Lower leg skin (tissue), 4 donors: ENCODE data around the gene RDH12. TPM values are rescaled to one million over a fixed set of nuclear protein-coding genes. Genes with fewer than 3 reads are reported as not detected.
A peak's percentile ranks its signal among the peaks of the same experiment; 100 is the strongest.
"Not testable (repeated sequence)": the region's sequence is repeated elsewhere in the genome, so short reads cannot be mapped to it uniquely, and the experiment has no call there.

Experiments used
- DNase-seq, 2 donors: peaks; one replicate each; pipeline ENCODE4 v3.0.0-alpha.2; 2019; ENCODE audit warnings: low spot score in 2 of 2
- H3K4me3 ChIP-seq: fragments of 200-600 bp; sonication (generic); 2 replicates; pipeline ENCODE4 v1.5.1; 2017; ENCODE audit warnings: mild to moderate bottlenecking, low read depth; ENCODE audit not compliant: poor library complexity, severe bottlenecking
- CTCF ChIP-seq, 3 donors: fragments of 450-650 bp; IDR thresholded peaks; one replicate each; pipeline ENCODE4 v1.5.1; 2016; ENCODE audit warnings: antibody characterized with exemption in 3 of 3, mild to moderate bottlenecking in 3 of 3, moderate library complexity in 2 of 3
- POLR2A ChIP-seq, 2 donors: fragments of 450-650 bp; IDR thresholded peaks; one replicate each; pipeline ENCODE4 v1.6.1; 2016 to 2017; ENCODE audit warnings: antibody characterized with exemption in 2 of 2, mild to moderate bottlenecking in 1 of 2, moderate library complexity in 1 of 2
- WGBS, 2 donors: methylation state at CpG; one replicate each; pipeline ENCODE4 v1.1.5; 2018; 5-methylcytosine and 5-hydroxymethylcytosine counted together
- intact Hi-C: fragments of 100-400 bp; cut with DNase I; formaldehyde crosslinking; loops from one replicate; pipeline ENCODE4 v1.15.0; 2023; ENCODE audit warnings: low total_unique reads
- total RNA-seq, 4 donors: library from RNA; depleted of rRNA; stranded (reverse); fragments of >200 nt; gene quantifications; one replicate each; pipeline ENCODE4 v1.1.0, GENCODE V29; 2016

Gene RDH12
- 100 to 1,000 TPM in 2 of 4 donors, 10 to 100 TPM in 2; 70.4 to 106 (median 87.6) TPM for total RNA-seq

- intact Hi-C loops, H3K4me3 ChIP-seq, DNase-seq: not testable (repeated sequence)
- WGBS, 2 donors: 70 to 74% methylated on average over 8 of the region's 8 CpGs
Observed at GRCh38 chr14:67701492-67701891, at the start of gene RDH12. Gene RDH12, plus strand, starts transcription at chr14:67701886. Its CDS starts 20,757 bp downstream, at chr14:67722643.

DNA sequence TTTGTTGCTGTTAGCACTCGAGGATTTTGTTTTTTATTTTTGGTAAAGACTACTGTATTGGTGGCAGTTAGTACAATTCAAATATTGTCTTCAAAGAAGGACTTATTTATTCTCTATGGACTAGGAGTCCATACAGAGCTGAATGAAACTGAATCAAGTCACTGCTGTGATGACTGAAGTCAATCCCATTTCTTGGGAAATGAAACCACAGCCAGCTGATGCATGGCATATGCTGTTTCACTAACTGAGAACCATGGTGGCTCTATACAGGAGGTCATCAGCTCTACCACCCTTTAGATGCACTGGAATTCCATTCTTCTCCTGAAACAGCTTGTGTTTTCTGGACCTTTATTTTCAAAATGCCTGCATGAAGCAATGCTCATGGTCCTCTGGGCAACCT, 49.5 kb upstream of the RDH12 start:
- TF ChIP-seq POLR2A (IDR thresholded peaks at IDR 0.05) (no peak), CTCF (IDR thresholded peaks at IDR 0.05) (no peak)
- 87 to 95% methylated on average over 1 of the region's 1 CpG for WGBS, 2 donors
- H3K4me3 ChIP-seq: no peak overlapping the region
- intact Hi-C loops: no loop called here
- DNase-seq: no peak

DNA sequence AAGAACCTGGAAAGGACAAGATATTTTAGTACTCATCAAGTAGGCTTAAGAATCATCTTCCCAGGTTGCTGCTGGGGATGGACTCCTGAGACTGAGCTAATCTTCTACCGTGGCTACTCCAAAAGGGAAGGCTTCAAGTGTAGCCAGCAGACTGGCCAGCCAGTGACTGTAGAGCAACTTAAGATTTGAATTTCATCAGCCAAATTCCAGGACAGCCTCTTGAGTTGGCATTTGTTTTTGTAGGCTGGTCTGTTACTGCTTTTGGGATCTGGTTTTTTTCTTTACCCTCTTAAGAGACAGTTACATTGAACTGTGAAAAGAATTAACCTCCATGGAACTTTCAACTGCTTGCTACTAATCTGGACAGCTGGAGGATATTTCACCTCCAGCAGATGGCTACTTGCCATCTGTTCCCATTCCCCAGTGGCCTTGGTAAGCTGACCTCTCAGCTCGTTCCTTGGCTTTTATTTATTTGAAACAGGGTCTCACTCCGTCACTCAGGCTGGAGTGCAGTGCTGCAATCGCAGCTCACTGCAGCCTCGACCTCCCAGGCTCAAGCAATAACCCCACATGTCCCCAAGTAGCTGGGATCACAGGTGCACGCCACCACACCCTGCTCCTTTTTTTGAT, 47.9 kb upstream of the RDH12 start:
- TF ChIP-seq CTCF (IDR thresholded peaks at IDR 0.05) (no peak), POLR2A (IDR thresholded peaks at IDR 0.05) (no peak)
- no peak overlapping the region for H3K4me3 ChIP-seq
- no peak for DNase-seq
- intact Hi-C loops: no loop called here
- WGBS, 2 donors: 87 to 89% methylated on average over 6 of the region's 6 CpGs

- intact Hi-C loops: loop anchor here (10.0 kb wide), 1 partner anchor 49 kb away; the partner anchor contains the start of gene ARG2
- no peak overlapping the region for H3K4me3 ChIP-seq
- WGBS, 2 donors: 60 to 83% methylated on average over 4 of the region's 4 CpGs
- DNase-seq: no peak
- TF ChIP-seq CTCF (IDR thresholded peaks at IDR 0.05) (no peak), POLR2A (IDR thresholded peaks at IDR 0.05) (no peak)
Observed at GRCh38 chr14:67663633-67664032, 38.1 kb upstream of the RDH12 start.

DNA sequence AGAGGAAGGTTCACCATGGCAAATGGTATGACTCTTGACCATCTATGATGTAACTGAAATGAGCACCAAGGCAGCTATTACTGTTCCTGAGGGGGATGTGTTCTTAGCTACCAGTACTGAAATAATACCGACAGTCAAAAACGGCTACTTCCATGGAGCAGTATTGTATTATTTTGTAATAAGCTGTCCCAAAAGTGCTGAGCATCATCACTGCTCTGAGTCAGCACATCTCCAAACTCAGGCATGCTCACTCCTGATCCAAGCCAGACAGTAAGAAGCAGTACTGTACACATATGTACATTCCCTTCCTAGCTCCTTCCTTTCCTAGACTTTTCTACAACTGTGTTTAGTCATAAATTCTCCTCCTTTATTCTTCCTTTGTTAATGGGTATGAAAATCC, 35.8 kb upstream of the RDH12 start:
- DNase-seq: no peak
- intact Hi-C loops: loop anchor here (10.0 kb wide), 1 partner anchor 51 kb away; the partner anchor contains the start of gene ARG2
- H3K4me3 ChIP-seq: no peak overlapping the region
- WGBS, 2 donors: 60 to 68% methylated on average over 2 of the region's 2 CpGs
- TF ChIP-seq POLR2A (IDR thresholded peaks at IDR 0.05) (no peak), CTCF (IDR thresholded peaks at IDR 0.05) (no peak)

DNA sequence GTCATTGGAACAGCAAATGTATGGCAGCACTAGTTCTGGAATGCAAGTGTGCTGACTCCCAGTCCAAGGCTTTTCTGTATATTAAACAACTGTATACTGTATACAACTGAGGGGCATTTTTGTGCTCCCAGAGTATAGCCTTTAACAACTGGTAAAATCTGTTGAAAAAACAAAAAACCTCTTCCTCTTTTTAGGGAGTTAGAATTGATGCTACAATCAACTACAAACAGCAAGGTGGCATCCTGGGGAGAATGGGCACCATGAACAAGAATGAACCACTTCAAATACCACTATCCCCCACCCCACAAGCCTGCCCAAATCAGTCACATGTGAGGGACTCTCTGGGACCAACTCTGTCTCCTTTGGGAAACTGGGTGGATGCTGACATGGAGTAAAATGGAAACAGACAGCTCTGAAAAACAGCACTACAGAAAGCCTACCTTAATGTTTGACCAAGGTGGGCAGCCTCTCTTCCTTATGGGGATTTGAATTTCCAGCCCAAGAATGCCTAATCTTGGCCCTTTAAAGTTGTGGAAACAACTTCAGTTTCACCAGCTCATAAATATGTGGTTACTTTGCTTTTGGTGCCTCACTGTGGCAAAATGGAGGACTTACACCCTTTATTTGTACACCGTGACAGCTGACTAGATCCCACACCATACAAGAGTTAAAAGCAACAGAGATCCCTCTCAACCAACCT, 34.8 kb upstream of the RDH12 start:
- DNase-seq: peak in 1 of 2 donors; percentile 19
- intact Hi-C loops: loop anchor here (10.0 kb wide), 1 partner anchor 52 kb away; the partner anchor contains the start of gene ARG2
- no peak for TF ChIP-seq POLR2A (IDR thresholded peaks at IDR 0.05)
- no peak for TF ChIP-seq CTCF (IDR thresholded peaks at IDR 0.05)
- no peak overlapping the region for H3K4me3 ChIP-seq
- WGBS, 2 donors: 6 to 15% methylated on average over 1 of the region's 1 CpG
